Aorta (tissue), 5 donors: ENCODE results near the gene DNMT3A. TPM values are rescaled to one million over a fixed set of nuclear protein-coding genes. Genes with fewer than 3 reads are reported as not detected.

ENCODE experiments used
- ATAC-seq: fragments of 200-7000 bp; cut with Tn5 transposase; one replicate; pipeline ENCODE4 v1.9.1; 2022; ENCODE audit warnings: moderate library complexity; ENCODE audit not compliant: low FRiP score
- DNase-seq, 2 donors: peaks; one replicate each; pipeline ENCODE4 v3.0.0-alpha.2; 2020
- H3K27ac ChIP-seq, 2 donors: one replicate each; pipeline ENCODE4 v1.5.1; 2013; ENCODE audit warnings: low read length in 2 of 2, mild to moderate bottlenecking in 2 of 2, moderate library complexity in 2 of 2, control low read depth in 1 of 2, inconsistent platforms in 1 of 2, low read depth in 1 of 2
- H3K27me3 ChIP-seq, 2 donors: one replicate each; pipeline ENCODE4 v1.6.1; 2013; ENCODE audit warnings: control low read depth in 1 of 2, low read length in 1 of 2, mild to moderate bottlenecking in 1 of 2, moderate library complexity in 1 of 2; ENCODE audit not compliant: insufficient read depth in 2 of 2, control insufficient read depth in 1 of 2
- H3K36me3 ChIP-seq, 2 donors: one replicate each; pipeline ENCODE4 v1.6.1; 2013; ENCODE audit warnings: control low read depth in 1 of 2, low read length in 1 of 2, mild to moderate bottlenecking in 1 of 2; ENCODE audit not compliant: insufficient read depth in 2 of 2, control insufficient read depth in 1 of 2
- H3K4me1 ChIP-seq, 2 donors: one replicate each; pipeline ENCODE4 v1.6.1; 2013; ENCODE audit warnings: low read length in 2 of 2, control low read depth in 1 of 2, mild to moderate bottlenecking in 1 of 2, moderate library complexity in 1 of 2; ENCODE audit not compliant: insufficient read depth in 2 of 2, control insufficient read depth in 1 of 2
- H3K4me3 ChIP-seq, 2 donors: one replicate each; pipeline ENCODE4 v1.5.1; 2013; ENCODE audit warnings: low read length in 2 of 2, control low read depth in 1 of 2, mild to moderate bottlenecking in 1 of 2
- H3K9me3 ChIP-seq: one replicate; pipeline ENCODE4 v1.6.1; 2013; ENCODE audit warnings: mild to moderate bottlenecking, low read length; ENCODE audit not compliant: control insufficient read depth
- WGBS, 2 donors: extraction: QIAGEN DNeasy Blood & Tissue Kit; methylation state at CpG; one replicate each; pipeline ENCODE4 v1.1.7; 2013; 5-methylcytosine and 5-hydroxymethylcytosine counted together
- intact Hi-C, 2 donors: fragments of 100-400 bp; cut with DNase I; formaldehyde crosslinking; loops; one replicate each; pipeline versions ENCODE4 v1.14.2 to v1.15.0; 2022
- polyA plus RNA-seq, 2 donors: library from polyadenylated mRNA; stranded (reverse); fragments of 200-250 nt; gene quantifications; one replicate each; pipeline ENCODE4 v1.2.3, GENCODE V29; 2013
- total RNA-seq, 2 donors: library from RNA; stranded (reverse); fragmentation: NEBNext Ultra II Directional; extraction: Animal tissue kit (Norgen Biotek cat#: 25700); gene quantifications; one replicate each; pipeline ENCODE4 v1.2.1, GENCODE V29; 2021
- donor health status: healthy with polysubstance abuse.
- donor health status: Bipolar disorder and iron deficiency.
- donor health status: DM: no; HTN: no; CAD: no.
- donor health status: DM: no; HTN: no; CAD: no.
- donor health status: DM: yes; HTN: yes; CAD: no.

DNMT3A gene
- total and polyA plus RNA-seq, 4 donors = 9.4 to 48.2 (median 22.0) TPM

DNA sequence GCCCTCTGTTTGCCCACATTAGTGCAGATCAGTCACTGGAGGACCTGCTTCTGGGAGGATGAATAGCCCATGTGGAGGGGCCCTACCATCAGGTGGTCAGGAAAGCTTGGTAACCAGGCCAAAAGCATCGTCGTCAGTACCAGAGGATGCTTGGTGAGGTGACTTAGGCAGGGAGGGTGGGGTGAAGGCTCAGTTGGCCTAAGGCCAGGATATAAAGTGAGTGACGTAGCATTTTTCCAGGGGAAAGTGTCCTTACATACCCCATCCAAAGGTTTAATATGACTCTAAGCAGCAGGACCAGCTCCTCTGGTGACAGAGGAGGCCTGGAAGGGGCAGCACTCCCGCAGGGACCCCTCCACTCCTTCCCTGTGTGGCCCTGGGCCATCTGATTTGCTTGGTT lies 27.7 kb upstream of the DNMT3A start:
- intact Hi-C loops = no loop called here
- H3K4me1 ChIP-seq = no peaks in the 10 kb centered on the region
- H3K9me3 ChIP-seq = no peaks in the 10 kb centered on the region

DNA sequence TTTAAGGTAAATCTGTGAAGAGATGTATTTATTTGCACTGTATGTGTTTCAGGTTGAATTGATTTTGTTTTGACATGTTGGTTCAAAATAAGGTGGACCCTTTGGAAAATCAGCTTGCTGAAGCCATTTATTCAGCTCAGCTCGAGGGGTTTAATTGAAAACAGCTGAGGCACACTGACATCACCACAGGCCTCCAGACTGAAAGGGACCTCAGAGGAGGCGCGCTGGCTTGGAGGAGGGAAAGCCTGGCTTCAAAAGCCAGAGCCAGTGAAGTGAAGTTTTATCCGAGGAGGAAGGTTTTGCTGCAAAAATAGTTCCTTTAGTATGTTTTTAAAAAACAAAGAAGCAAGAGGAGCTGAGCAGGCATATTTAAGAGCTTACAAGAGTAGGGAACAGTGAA lies 26.9 kb upstream of the DNMT3A start:
- H3K4me1 ChIP-seq = no peaks in the 10 kb centered on the region
- H3K36me3 ChIP-seq = no peaks in the 10 kb centered on the region
- intact Hi-C loops = no loop called here
- H3K27ac ChIP-seq = no peak overlapping the region
- DNase-seq = peak; percentile 37 to 62
- no peaks in the 10 kb centered on the region for H3K27me3 ChIP-seq
- H3K9me3 ChIP-seq = no peaks in the 10 kb centered on the region
- WGBS, 2 donors = 41 to 51% methylated on average over 4 of the region's 4 CpGs
- ATAC-seq = no peak
- no peak overlapping the region for H3K4me3 ChIP-seq

More for the DNA sequence above, 27.7 kb upstream of the DNMT3A start:
- DNase-seq (peak in 1 of 2 donors; percentile 4), ATAC-seq (no peak)
- Histone ChIP-seq H3K36me3 (no peaks in the 10 kb centered on the region), H3K27ac (no peak overlapping the region), H3K27me3 (no peaks in the 10 kb centered on the region), H3K4me3 (no peak overlapping the region)
- WGBS, 2 donors = 85 to 86% methylated on average over 4 of the region's 4 CpGs

GRCh38 chr2:25367296-25367695 lies 25.6 kb upstream of the DNMT3A start:
- Histone ChIP-seq H3K4me3 (no peak overlapping the region), H3K36me3 (no peaks in the 10 kb centered on the region), H3K27ac (no peak overlapping the region), H3K9me3 (no peaks in the 10 kb centered on the region), H3K27me3 (no peaks in the 10 kb centered on the region), H3K4me1 (no peaks in the 10 kb centered on the region)
- intact Hi-C loops = no loop called here
- ATAC-seq (no peak), DNase-seq (peak in 1 of 2 donors; percentile 39)
- WGBS, 2 donors = 73 to 81% methylated on average over 9 of the region's 9 CpGs

DNA sequence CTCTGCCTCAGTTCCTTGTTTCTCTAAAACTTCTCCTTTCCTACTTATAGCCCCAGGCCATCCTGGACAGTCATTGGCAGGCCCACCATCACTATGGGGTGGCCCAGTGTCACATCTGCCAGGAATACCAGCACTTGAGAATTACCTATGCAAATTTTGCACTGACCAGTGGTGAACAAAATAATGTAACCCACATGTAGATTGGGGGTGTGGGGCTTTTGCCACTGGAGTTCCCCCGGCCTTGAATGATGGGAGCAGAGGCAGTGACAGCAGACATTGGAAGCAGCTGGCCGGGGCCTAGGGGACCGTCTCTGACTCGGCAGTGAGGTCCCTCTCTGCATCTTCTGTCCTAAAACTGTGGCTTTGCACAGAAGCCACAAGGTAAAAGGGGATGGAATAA lies 24.9 kb upstream of the DNMT3A start:
- DNase-seq = peak in 1 of 2 donors; percentile 36

GRCh38 chr2:25365241-25365640 lies 23.5 kb upstream of the DNMT3A start:
- no peaks in the 10 kb centered on the region for H3K27me3 ChIP-seq
- ATAC-seq (no peak), DNase-seq (peak in 1 of 2 donors; percentile 6)
- H3K36me3 ChIP-seq = no peaks in the 10 kb centered on the region
- 46 to 47% methylated on average over 5 of the region's 5 CpGs for WGBS, 2 donors
- intact Hi-C loops = no loop called here
- no peak overlapping the region for H3K4me3 ChIP-seq
- H3K27ac ChIP-seq = no peak overlapping the region
- no peaks in the 10 kb centered on the region for H3K9me3 ChIP-seq
- H3K4me1 ChIP-seq = no peaks in the 10 kb centered on the region

More for the DNA sequence above, 24.9 kb upstream of the DNMT3A start:
- no peak overlapping the region for H3K27ac ChIP-seq
- no peaks in the 10 kb centered on the region for H3K36me3 ChIP-seq
- no peaks in the 10 kb centered on the region for H3K27me3 ChIP-seq
- WGBS, 2 donors = 92 to 95% methylated on average over 4 of the region's 4 CpGs
- H3K4me3 ChIP-seq = no peak overlapping the region
- H3K9me3 ChIP-seq = no peaks in the 10 kb centered on the region
- H3K4me1 ChIP-seq = no peaks in the 10 kb centered on the region
- ATAC-seq = no peak
- intact Hi-C loops = no loop called here

- intact Hi-C loops = loop anchor here in 1 of 2 donors (5.0 kb wide), 1 partner anchor 159 kb away; no protein-coding TSS in a partner anchor
- DNase-seq = no peak
- WGBS, 2 donors = 92 to 94% methylated on average over 7 of the region's 7 CpGs
Observed at GRCh38 chr2:25363733-25364132, 22.0 kb upstream of the DNMT3A start.

DNA sequence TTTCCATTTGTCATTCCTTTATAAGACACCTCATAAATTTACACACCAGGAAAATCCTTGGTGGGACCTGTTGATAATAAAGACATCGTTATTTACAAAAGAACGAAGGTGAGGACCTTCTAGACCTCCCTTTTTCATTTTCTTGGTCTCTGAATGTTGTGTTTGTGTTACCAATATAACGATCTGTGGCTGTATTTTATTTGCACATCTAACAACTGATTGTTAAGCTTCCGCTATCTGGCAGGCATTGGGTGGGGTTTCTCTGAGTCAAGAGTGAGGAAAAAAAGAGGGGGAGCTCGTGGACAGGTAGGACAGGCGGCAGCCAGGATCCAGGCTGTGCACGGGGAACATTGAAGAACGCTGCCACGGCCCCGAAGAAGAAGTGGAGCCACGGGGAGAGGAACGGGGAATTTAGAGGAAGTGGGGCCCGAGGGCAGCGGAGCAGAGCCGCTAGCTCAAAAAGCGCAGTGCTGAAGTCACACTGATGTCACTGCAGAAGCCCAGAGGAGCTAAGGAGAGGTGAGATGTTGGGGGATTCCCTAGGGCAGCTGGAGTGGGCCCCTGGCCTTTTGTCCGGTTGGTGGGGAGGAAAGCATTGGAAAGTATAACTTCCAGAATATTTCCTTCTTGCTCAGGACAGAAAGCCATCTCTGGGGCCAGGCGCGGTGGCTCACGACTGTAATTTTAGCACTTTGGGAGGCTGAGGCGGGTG lies 20.9 kb upstream of the DNMT3A start:
- intact Hi-C loops = loop anchor here in 1 of 2 donors (1.0 to 5.0 kb wide), 2 partner anchors 14 to 160 kb away; no protein-coding TSS in a partner anchor
- peak; percentile 45 for ATAC-seq

More at GRCh38 chr2:25363733-25364132, 22.0 kb upstream of the DNMT3A start:
- H3K4me1 ChIP-seq = no peaks in the 10 kb centered on the region
- ATAC-seq = no peak
- no peaks in the 10 kb centered on the region for H3K27me3 ChIP-seq
- no peaks in the 10 kb centered on the region for H3K9me3 ChIP-seq
- no peak overlapping the region for H3K27ac ChIP-seq
- H3K36me3 ChIP-seq = no peaks in the 10 kb centered on the region
- H3K4me3 ChIP-seq = no peak overlapping the region

DNA sequence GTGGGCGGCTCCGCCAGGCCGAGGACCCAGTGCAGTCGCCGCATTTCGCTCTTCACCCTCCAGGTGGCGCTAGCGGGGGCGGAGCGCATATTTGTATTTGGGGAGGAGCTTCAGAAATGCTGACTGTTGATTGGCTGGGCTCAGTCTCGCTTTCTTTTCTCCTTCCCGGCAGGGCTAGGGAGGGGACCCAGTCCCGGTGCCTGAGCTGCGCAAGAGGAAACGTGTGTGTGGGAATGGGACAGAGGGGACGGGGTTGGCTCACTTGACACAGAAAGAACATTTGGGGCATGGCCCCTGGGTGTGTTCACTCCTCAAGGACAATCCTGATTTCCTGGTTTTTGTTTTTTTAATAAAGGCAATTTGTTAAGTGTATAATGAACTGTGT lies 20.3 kb upstream of the DNMT3A start:
- intact Hi-C loops = loop anchor here in 1 of 2 donors (1.0 to 5.0 kb wide), 2 partner anchors 14 to 160 kb away; no protein-coding TSS in a partner anchor
- DNase-seq = peak; percentile 93 to 97
- Histone ChIP-seq H3K4me1 (no peaks in the 10 kb centered on the region), H3K27ac (no peak overlapping the region), H3K4me3 (peak overlapping the region in 1 of 2 donors; percentile 32), H3K27me3 (no peaks in the 10 kb centered on the region), H3K36me3 (no peaks in the 10 kb centered on the region), H3K9me3 (no peaks in the 10 kb centered on the region)
- peak; percentile 98 for ATAC-seq
- WGBS, 2 donors = 0 to 1% methylated on average over 16 of the region's 16 CpGs

More for the DNA sequence above, 20.9 kb upstream of the DNMT3A start:
- Histone ChIP-seq H3K4me3 (peak overlapping the region in 1 of 2 donors; percentile 32), H3K27me3 (no peaks in the 10 kb centered on the region), H3K4me1 (no peaks in the 10 kb centered on the region), H3K36me3 (no peaks in the 10 kb centered on the region), H3K27ac (no peak overlapping the region), H3K9me3 (no peaks in the 10 kb centered on the region)
- peak in 1 of 2 donors; percentile 78 for DNase-seq
- 62 to 68% methylated on average over 21 of the region's 21 CpGs for WGBS, 2 donors
